Duodenal mucosa (tissue), 2 donors: Measurements from ENCODE around the gene DPPA2.
"Not testable (repeated sequence)": the region's sequence is repeated elsewhere in the genome, so short reads cannot be mapped to it uniquely, and the experiment has no call there.

Source experiments
- H3K27ac ChIP-seq: one replicate; pipeline ENCODE4 v1.7.0; 2013; ENCODE audit warnings: low read depth, low read length
- H3K27me3 ChIP-seq, 2 donors: one replicate each; pipeline ENCODE4 v1.7.0; 2013; ENCODE audit warnings: low read length in 2 of 2, control low read depth in 1 of 2; ENCODE audit not compliant: insufficient read depth in 2 of 2, control insufficient read depth in 1 of 2
- H3K36me3 ChIP-seq, 2 donors: one replicate each; pipeline ENCODE4 v1.7.0; 2013; ENCODE audit warnings: low read length in 2 of 2, control low read depth in 1 of 2; ENCODE audit not compliant: insufficient read depth in 2 of 2, control insufficient read depth in 1 of 2
- H3K4me1 ChIP-seq, 2 donors: one replicate each; pipeline ENCODE4 v1.7.0; 2013; ENCODE audit warnings: low read length in 2 of 2, control low read depth in 1 of 2; ENCODE audit not compliant: insufficient read depth in 2 of 2, control insufficient read depth in 1 of 2
- H3K4me3 ChIP-seq, 2 donors: one replicate each; pipeline ENCODE4 v1.7.0; 2013; ENCODE audit warnings: low read length in 2 of 2, low read depth in 1 of 2
- H3K9ac ChIP-seq, 2 donors: one replicate each; pipeline ENCODE4 v1.7.0; 2013; ENCODE audit warnings: low read length in 2 of 2, low read depth in 1 of 2
- H3K9me3 ChIP-seq, 2 donors: one replicate each; pipeline ENCODE4 v1.7.0; 2013; ENCODE audit warnings: low read length in 2 of 2, control low read depth in 1 of 2; ENCODE audit not compliant: control insufficient read depth in 1 of 2

The DPPA2 gene

GRCh38 chr3:109316162-109316730 is at the start of gene DPPA2:
DPPA2 (minus strand) TSS chr3:109316517; CDS start chr3:109314542, 1,975 bp downstream.
- H3K9me3 ChIP-seq = no peaks in the 10 kb centered on the region
- H3K27ac ChIP-seq = no peak within 1 kb of the TSS
- H3K9ac ChIP-seq = no peak within 1 kb of the TSS
- no peaks in the 10 kb centered on the region for H3K4me1 ChIP-seq
- H3K36me3 ChIP-seq = no peaks in the 10 kb centered on the region
- H3K27me3 ChIP-seq = no peaks in the 10 kb centered on the region
- H3K4me3 ChIP-seq = no peak within 1 kb of the TSS

- H3K9ac ChIP-seq = no peak overlapping the region
- H3K27me3 ChIP-seq = no peaks in the 10 kb centered on the region
- no peak overlapping the region for H3K4me3 ChIP-seq
- H3K4me1 ChIP-seq = no peaks in the 10 kb centered on the region
- H3K36me3 ChIP-seq = no peaks in the 10 kb centered on the region
- H3K9me3 ChIP-seq = no peaks in the 10 kb centered on the region
- H3K27ac ChIP-seq = no peak overlapping the region
These were observed 47.8 kb upstream of the DPPA2 start for GRCh38 chr3:109364088-109364487.

GRCh38 chr3:109363634-109364033 is 47.3 kb upstream of the DPPA2 start:
- Histone ChIP-seq H3K9ac (no peak overlapping the region), H3K4me1 (no peaks in the 10 kb centered on the region), H3K9me3 (no peaks in the 10 kb centered on the region), H3K27me3 (no peaks in the 10 kb centered on the region), H3K4me3 (no peak overlapping the region), H3K27ac (no peak overlapping the region), H3K36me3 (no peaks in the 10 kb centered on the region)

GRCh38 chr3:109362823-109363222 is 46.5 kb upstream of the DPPA2 start:
- Histone ChIP-seq H3K36me3 (no peaks in the 10 kb centered on the region), H3K4me1 (no peaks in the 10 kb centered on the region), H3K9me3 (no peaks in the 10 kb centered on the region), H3K4me3 (no peak overlapping the region), H3K9ac (no peak overlapping the region), H3K27ac (no peak overlapping the region), H3K27me3 (no peaks in the 10 kb centered on the region)

GRCh38 chr3:109358809-109359208 is 42.5 kb upstream of the DPPA2 start:
- H3K4me1 ChIP-seq, H3K9ac ChIP-seq, H3K27me3 ChIP-seq, H3K36me3 ChIP-seq, H3K9me3 ChIP-seq, H3K27ac ChIP-seq, H3K4me3 ChIP-seq: not testable (repeated sequence)

- no peak overlapping the region for H3K4me3 ChIP-seq
- H3K9me3 ChIP-seq = no peaks in the 10 kb centered on the region
- no peaks in the 10 kb centered on the region for H3K36me3 ChIP-seq
- H3K4me1 ChIP-seq = no peaks in the 10 kb centered on the region
- no peak overlapping the region for H3K9ac ChIP-seq
- H3K27ac ChIP-seq = no peak overlapping the region
- no peaks in the 10 kb centered on the region for H3K27me3 ChIP-seq
These were observed 40.3 kb upstream of the DPPA2 start for GRCh38 chr3:109356442-109357155.

- Histone ChIP-seq H3K27ac (no peak overlapping the region), H3K4me3 (no peak overlapping the region), H3K27me3 (no peaks in the 10 kb centered on the region), H3K9me3 (no peaks in the 10 kb centered on the region), H3K36me3 (no peaks in the 10 kb centered on the region), H3K4me1 (no peaks in the 10 kb centered on the region), H3K9ac (no peak overlapping the region)
These were observed 39.5 kb upstream of the DPPA2 start for GRCh38 chr3:109355625-109356441.

- H3K27ac ChIP-seq = no peak overlapping the region
- H3K9ac ChIP-seq = no peak overlapping the region
- H3K36me3 ChIP-seq = no peaks in the 10 kb centered on the region
- H3K27me3 ChIP-seq = no peaks in the 10 kb centered on the region
- no peaks in the 10 kb centered on the region for H3K4me1 ChIP-seq
- H3K9me3 ChIP-seq = no peaks in the 10 kb centered on the region
- no peak overlapping the region for H3K4me3 ChIP-seq
These were observed 36.7 kb upstream of the DPPA2 start for GRCh38 chr3:109353057-109353456.

GRCh38 chr3:109351231-109351630 is 34.9 kb upstream of the DPPA2 start:
- Histone ChIP-seq H3K27me3 (no peaks in the 10 kb centered on the region), H3K9me3 (no peaks in the 10 kb centered on the region), H3K9ac (no peak overlapping the region), H3K4me1 (no peaks in the 10 kb centered on the region), H3K36me3 (no peaks in the 10 kb centered on the region), H3K4me3 (no peak overlapping the region), H3K27ac (no peak overlapping the region)

- Histone ChIP-seq H3K36me3 (no peaks in the 10 kb centered on the region), H3K4me1 (no peaks in the 10 kb centered on the region), H3K9me3 (no peaks in the 10 kb centered on the region), H3K27me3 (no peaks in the 10 kb centered on the region), H3K27ac (no peak overlapping the region), H3K4me3 (no peak overlapping the region), H3K9ac (no peak overlapping the region)
These were observed 30.5 kb upstream of the DPPA2 start for GRCh38 chr3:109346770-109347295.
